Measurements from ENCODE around the gene PIP5K1C. TPM values are rescaled to one million over a fixed set of nuclear protein-coding genes. Genes with fewer than 3 reads are reported as not detected.

Gene PIP5K1C
- polyA plus RNA-seq, 1 donor from 2014 or later, result 7.1 TPM

DNA sequence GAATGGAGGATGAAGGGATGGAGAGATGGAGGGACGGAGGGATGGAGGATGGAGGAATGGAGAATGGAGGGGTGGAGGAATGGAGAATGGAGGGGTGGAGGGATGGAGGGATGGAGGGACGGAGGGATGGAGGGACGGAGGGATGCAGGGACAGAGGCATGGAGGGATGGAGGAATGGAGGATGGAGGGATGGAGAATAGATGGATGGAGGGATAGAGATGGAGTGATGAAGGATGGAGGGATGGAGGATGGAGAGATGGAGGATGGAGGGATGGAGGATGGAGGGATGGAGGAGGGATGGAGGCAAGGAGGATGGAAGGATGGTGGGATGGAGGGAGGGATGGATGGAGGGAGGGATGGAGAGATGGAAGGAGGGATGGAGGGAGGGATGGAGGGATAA is 22.1 kb downstream of the PIP5K1C start:
- no peaks in the 10 kb centered on the region for H3K36me3 ChIP-seq (ENCODE audit: insufficient read depth, low read length)
- TF ChIP-seq RAD21 (conservative IDR thresholded peaks at IDR 0.05) (no peak), TAF1 (IDR thresholded peaks at IDR 0.05; ENCODE audit: low read depth) (no peak), EZH2 (IDR thresholded peaks at IDR 0.05; ENCODE audit: borderline replicate concordance, insufficient read depth, low read length, poor library complexity, severe bottlenecking) (no peak), EP300 (conservative IDR thresholded peaks at IDR 0.05; ENCODE audit: poor library complexity, severe bottlenecking) (no peak), MXI1 (conservative IDR thresholded peaks at IDR 0.05; ENCODE audit: poor library complexity, severe bottlenecking) (no peak), POLR2AphosphoS5 (IDR thresholded peaks at IDR 0.05) (no peak), SMC3 (conservative IDR thresholded peaks at IDR 0.05; ENCODE audit: poor library complexity) (no peak)
- TF ChIP-seq, protein P1, sequence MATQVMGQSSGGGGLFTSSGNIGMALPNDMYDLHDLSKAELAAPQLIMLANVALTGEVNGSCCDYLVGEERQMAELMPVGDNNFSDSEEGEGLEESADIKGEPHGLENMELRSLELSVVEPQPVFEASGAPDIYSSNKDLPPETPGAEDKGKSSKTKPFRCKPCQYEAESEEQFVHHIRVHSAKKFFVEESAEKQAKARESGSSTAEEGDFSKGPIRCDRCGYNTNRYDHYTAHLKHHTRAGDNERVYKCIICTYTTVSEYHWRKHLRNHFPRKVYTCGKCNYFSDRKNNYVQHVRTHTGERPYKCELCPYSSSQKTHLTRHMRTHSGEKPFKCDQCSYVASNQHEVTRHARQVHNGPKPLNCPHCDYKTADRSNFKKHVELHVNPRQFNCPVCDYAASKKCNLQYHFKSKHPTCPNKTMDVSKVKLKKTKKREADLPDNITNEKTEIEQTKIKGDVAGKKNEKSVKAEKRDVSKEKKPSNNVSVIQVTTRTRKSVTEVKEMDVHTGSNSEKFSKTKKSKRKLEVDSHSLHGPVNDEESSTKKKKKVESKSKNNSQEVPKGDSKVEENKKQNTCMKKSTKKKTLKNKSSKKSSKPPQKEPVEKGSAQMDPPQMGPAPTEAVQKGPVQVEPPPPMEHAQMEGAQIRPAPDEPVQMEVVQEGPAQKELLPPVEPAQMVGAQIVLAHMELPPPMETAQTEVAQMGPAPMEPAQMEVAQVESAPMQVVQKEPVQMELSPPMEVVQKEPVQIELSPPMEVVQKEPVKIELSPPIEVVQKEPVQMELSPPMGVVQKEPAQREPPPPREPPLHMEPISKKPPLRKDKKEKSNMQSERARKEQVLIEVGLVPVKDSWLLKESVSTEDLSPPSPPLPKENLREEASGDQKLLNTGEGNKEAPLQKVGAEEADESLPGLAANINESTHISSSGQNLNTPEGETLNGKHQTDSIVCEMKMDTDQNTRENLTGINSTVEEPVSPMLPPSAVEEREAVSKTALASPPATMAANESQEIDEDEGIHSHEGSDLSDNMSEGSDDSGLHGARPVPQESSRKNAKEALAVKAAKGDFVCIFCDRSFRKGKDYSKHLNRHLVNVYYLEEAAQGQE (IDR thresholded peaks at IDR 0.05; ENCODE audit: borderline replicate concordance), result no peak
- TF ChIP-seq, protein P2, sequence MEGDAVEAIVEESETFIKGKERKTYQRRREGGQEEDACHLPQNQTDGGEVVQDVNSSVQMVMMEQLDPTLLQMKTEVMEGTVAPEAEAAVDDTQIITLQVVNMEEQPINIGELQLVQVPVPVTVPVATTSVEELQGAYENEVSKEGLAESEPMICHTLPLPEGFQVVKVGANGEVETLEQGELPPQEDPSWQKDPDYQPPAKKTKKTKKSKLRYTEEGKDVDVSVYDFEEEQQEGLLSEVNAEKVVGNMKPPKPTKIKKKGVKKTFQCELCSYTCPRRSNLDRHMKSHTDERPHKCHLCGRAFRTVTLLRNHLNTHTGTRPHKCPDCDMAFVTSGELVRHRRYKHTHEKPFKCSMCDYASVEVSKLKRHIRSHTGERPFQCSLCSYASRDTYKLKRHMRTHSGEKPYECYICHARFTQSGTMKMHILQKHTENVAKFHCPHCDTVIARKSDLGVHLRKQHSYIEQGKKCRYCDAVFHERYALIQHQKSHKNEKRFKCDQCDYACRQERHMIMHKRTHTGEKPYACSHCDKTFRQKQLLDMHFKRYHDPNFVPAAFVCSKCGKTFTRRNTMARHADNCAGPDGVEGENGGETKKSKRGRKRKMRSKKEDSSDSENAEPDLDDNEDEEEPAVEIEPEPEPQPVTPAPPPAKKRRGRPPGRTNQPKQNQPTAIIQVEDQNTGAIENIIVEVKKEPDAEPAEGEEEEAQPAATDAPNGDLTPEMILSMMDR (IDR thresholded peaks at IDR 0.05; ENCODE audit: poor library complexity, severe bottlenecking), result no peak
- H3K27ac ChIP-seq (ENCODE audit: low read length), result no peak overlapping the region
- no peak overlapping the region for H3K9ac ChIP-seq (ENCODE audit: low read length)
- H3K79me2 ChIP-seq (replicated peaks; ENCODE audit: insufficient read depth, low read length), result peaks cover 4% of the 10 kb centered on the region
- no peaks in the 10 kb centered on the region for H3K27me3 ChIP-seq (ENCODE audit: insufficient read depth, low read depth, low read length)
- H3K4me2 ChIP-seq (ENCODE audit: low read length), result no peak overlapping the region
- no peaks in the 10 kb centered on the region for H3K9me3 ChIP-seq (ENCODE audit: low read length)
- no peaks in the 10 kb centered on the region for H3K9me2 ChIP-seq (ENCODE audit: insufficient read depth, low read length)
- no peak overlapping the region for H2AFZ ChIP-seq (ENCODE audit: low read depth, low read length)
- no peaks in the 10 kb centered on the region for H3F3A ChIP-seq (ENCODE audit: insufficient read depth, low read length, poor library complexity, severe bottlenecking)
- H4K20me1 ChIP-seq (ENCODE audit: insufficient read depth), result no peaks in the 10 kb centered on the region
- H3K4me3 ChIP-seq (ENCODE audit: low read length), result no peak overlapping the region

DNA sequence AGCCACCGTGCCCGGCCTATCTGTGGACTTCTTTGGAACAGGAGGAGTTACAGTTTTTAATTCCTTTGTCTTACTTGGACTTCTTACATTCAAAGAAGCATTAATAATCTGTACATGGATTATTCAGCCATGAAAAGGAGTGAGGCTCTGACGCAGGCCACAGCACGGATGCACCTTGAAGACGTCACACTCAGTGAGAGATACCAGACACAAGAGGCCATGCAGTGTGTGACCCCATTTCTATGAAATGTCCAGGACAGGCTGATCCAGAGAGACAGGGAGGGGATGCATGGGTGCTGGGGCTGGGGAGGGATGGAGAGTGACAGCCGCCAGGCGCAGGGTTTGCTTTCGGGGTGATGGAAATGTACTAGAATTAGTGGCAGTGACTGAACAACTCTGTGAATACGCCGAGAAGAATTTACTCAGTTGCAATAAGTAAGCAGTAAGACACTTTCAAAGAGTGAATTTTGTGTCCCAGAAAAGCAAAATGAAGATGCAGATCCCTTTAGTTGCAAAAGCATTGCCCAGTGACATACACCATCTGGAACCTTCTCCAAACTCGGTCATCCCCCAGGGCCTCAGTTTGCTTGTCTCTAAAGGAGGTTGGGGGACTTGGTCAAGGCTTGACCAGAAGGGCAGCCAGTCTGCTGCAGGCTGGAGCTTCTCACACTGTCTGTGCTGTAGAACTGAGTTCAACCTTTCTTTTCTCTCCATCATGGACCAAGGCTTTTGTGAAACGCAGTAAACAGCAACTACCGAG is 25.3 kb downstream of the PIP5K1C start:
- Histone ChIP-seq H3F3A (ENCODE audit: insufficient read depth, low read length, poor library complexity, severe bottlenecking) (no peaks in the 10 kb centered on the region), H3K27ac (ENCODE audit: low read length) (no peak overlapping the region), H3K4me3 (ENCODE audit: low read length) (no peak overlapping the region), H3K9me3 (ENCODE audit: low read length) (no peaks in the 10 kb centered on the region), H3K9ac (ENCODE audit: low read length) (no peak overlapping the region), H3K36me3 (ENCODE audit: insufficient read depth, low read length) (no peaks in the 10 kb centered on the region), H3K27me3 (ENCODE audit: insufficient read depth, low read depth, low read length) (no peaks in the 10 kb centered on the region), H3K4me2 (ENCODE audit: low read length) (no peak overlapping the region), H4K20me1 (ENCODE audit: insufficient read depth) (no peaks in the 10 kb centered on the region), H2AFZ (ENCODE audit: low read depth, low read length) (no peak overlapping the region), H3K9me2 (ENCODE audit: insufficient read depth, low read length) (no peaks in the 10 kb centered on the region), H3K79me2 (replicated peaks; ENCODE audit: insufficient read depth, low read length) (peaks cover 4% of the 10 kb centered on the region)
- no peak for TF ChIP-seq TAF1 (IDR thresholded peaks at IDR 0.05; ENCODE audit: low read depth)
- no peak for TF ChIP-seq SMC3 (conservative IDR thresholded peaks at IDR 0.05; ENCODE audit: poor library complexity)
- TF ChIP-seq, protein P2 (IDR thresholded peaks at IDR 0.05; ENCODE audit: poor library complexity, severe bottlenecking), result no peak
- TF ChIP-seq POLR2AphosphoS5 (IDR thresholded peaks at IDR 0.05), result no peak
- no peak for TF ChIP-seq EZH2 (IDR thresholded peaks at IDR 0.05; ENCODE audit: borderline replicate concordance, insufficient read depth, low read length, poor library complexity, severe bottlenecking)
- TF ChIP-seq MXI1 (conservative IDR thresholded peaks at IDR 0.05; ENCODE audit: poor library complexity, severe bottlenecking), result no peak
- TF ChIP-seq, protein P1 (IDR thresholded peaks at IDR 0.05; ENCODE audit: borderline replicate concordance), result no peak
- no peak for TF ChIP-seq RAD21 (conservative IDR thresholded peaks at IDR 0.05)
- TF ChIP-seq EP300 (conservative IDR thresholded peaks at IDR 0.05; ENCODE audit: poor library complexity, severe bottlenecking), result no peak
